ENCODE measurements around the gene CYTH3. TPM values are rescaled to one million over a fixed set of nuclear protein-coding genes. Genes with fewer than 3 reads are reported as not detected.
A peak's percentile ranks its signal among the peaks of the same experiment; 100 is the strongest.

CYTH3 gene
- total RNA-seq, 2 experiments from 2014 or later, result 1.6 to 2.0 TPM

- Mint-ChIP-seq H3K4me3 (no peak overlapping the region), H3K4me1 (ENCODE audit: low read depth) (no peaks in the 10 kb centered on the region), H3K9me3 (no peaks in the 10 kb centered on the region), H3K36me3 (peaks cover 42% of the 10 kb centered on the region), H3K27ac (no peak overlapping the region), H3K27me3 (no peaks in the 10 kb centered on the region)
- intact Hi-C loops (cut with micrococcal nuclease), result no loop called here
- CTCF ChIA-PET, result no interaction called here
- DNase-seq, result no peak
- POLR2A ChIA-PET, result interaction anchor here (0.7 kb wide), 1 partner anchor 36 kb away, joined by 3 read pairs; no protein-coding TSS in a partner anchor
Measured at GRCh38 chr7:6142871-6143380, 129.5 kb downstream of the CYTH3 start.

- H3K4me1 Mint-ChIP-seq (ENCODE audit: low read depth), result no peaks in the 10 kb centered on the region
- H3K36me3 Mint-ChIP-seq, result peaks cover 26% of the 10 kb centered on the region
- intact Hi-C loops (cut with micrococcal nuclease), result no loop called here
- H3K27me3 Mint-ChIP-seq, result no peaks in the 10 kb centered on the region
- no peak for DNase-seq
- ChIA-PET CTCF (interaction anchor here (3.1 kb wide), 1 partner anchor 183 kb away, joined by 11 read pairs; no protein-coding TSS in a partner anchor), POLR2A (no interaction called here)
- no peaks in the 10 kb centered on the region for H3K9me3 Mint-ChIP-seq
- no peak overlapping the region for H3K27ac Mint-ChIP-seq
- H3K4me3 Mint-ChIP-seq, result no peak overlapping the region
Measured at GRCh38 chr7:6139189-6139996, 133.0 kb downstream of the CYTH3 start.

GRCh38 chr7:6136475-6136874 is 135.9 kb downstream of the CYTH3 start:
- no peaks in the 10 kb centered on the region for H3K4me1 Mint-ChIP-seq (ENCODE audit: low read depth)
- ChIA-PET CTCF (interaction anchor here (1.0 kb wide), 1 partner anchor 139 kb away, joined by 3 read pairs; no protein-coding TSS in a partner anchor), POLR2A (no interaction called here)
- H3K9me3 Mint-ChIP-seq, result no peaks in the 10 kb centered on the region
- H3K36me3 Mint-ChIP-seq, result peaks cover 21% of the 10 kb centered on the region
- intact Hi-C loops (cut with micrococcal nuclease), result no loop called here
- DNase-seq, result no peak
- H3K4me3 Mint-ChIP-seq, result no peak overlapping the region
- H3K27me3 Mint-ChIP-seq, result no peaks in the 10 kb centered on the region
- H3K27ac Mint-ChIP-seq, result no peak overlapping the region

GRCh38 chr7:6133249-6133648 is 139.2 kb downstream of the CYTH3 start:
- no peak for DNase-seq
- POLR2A ChIA-PET, result no interaction called here

GRCh38 chr7:6130007-6130587 is 142.3 kb downstream of the CYTH3 start:
- H3K27me3 Mint-ChIP-seq, result no peaks in the 10 kb centered on the region
- POLR2A ChIA-PET, result interaction anchor here (0.7 kb wide), 1 partner anchor 116 kb away, joined by 8 read pairs; no protein-coding TSS in a partner anchor
- DNase-seq, result no peak
- CTCF ChIA-PET, result no interaction called here
- no peak overlapping the region for H3K4me3 Mint-ChIP-seq
- intact Hi-C loops (cut with micrococcal nuclease), result no loop called here
- H3K4me1 Mint-ChIP-seq (ENCODE audit: low read depth), result no peaks in the 10 kb centered on the region
- no peak overlapping the region for H3K27ac Mint-ChIP-seq
- H3K9me3 Mint-ChIP-seq, result no peaks in the 10 kb centered on the region
- peaks cover 20% of the 10 kb centered on the region for H3K36me3 Mint-ChIP-seq

More at GRCh38 chr7:6133249-6133648, 139.2 kb downstream of the CYTH3 start:
- intact Hi-C loops (cut with micrococcal nuclease), result no loop called here
- Mint-ChIP-seq H3K9me3 (no peaks in the 10 kb centered on the region), H3K27ac (no peak overlapping the region), H3K4me1 (ENCODE audit: low read depth) (no peaks in the 10 kb centered on the region), H3K27me3 (no peaks in the 10 kb centered on the region), H3K36me3 (peaks cover 14% of the 10 kb centered on the region), H3K4me3 (no peak overlapping the region)
- CTCF ChIA-PET, result interaction anchor here (1.1 to 1.3 kb wide), 2 partner anchors 26 to 190 kb away, joined by 3 to 4 read pairs; no protein-coding TSS in a partner anchor

GRCh38 chr7:6128205-6128604 is 144.2 kb downstream of the CYTH3 start:
- DNase-seq, result no peak
- CTCF ChIA-PET, result interaction anchor here (0.6 to 0.9 kb wide), 2 partner anchors 10 to 15 kb away, joined by 3 read pairs; no protein-coding TSS in a partner anchor
- Mint-ChIP-seq H3K36me3 (peaks cover 27% of the 10 kb centered on the region), H3K27me3 (no peaks in the 10 kb centered on the region), H3K9me3 (no peaks in the 10 kb centered on the region), H3K27ac (no peak overlapping the region), H3K4me3 (no peak overlapping the region), H3K4me1 (ENCODE audit: low read depth) (no peaks in the 10 kb centered on the region)
- intact Hi-C loops (cut with micrococcal nuclease), result no loop called here
- POLR2A ChIA-PET, result no interaction called here

GRCh38 chr7:6127110-6127490 is 145.3 kb downstream of the CYTH3 start:
- POLR2A ChIA-PET, result no interaction called here
- Mint-ChIP-seq H3K27ac (no peak overlapping the region), H3K27me3 (no peaks in the 10 kb centered on the region), H3K9me3 (no peaks in the 10 kb centered on the region), H3K36me3 (peaks cover 25% of the 10 kb centered on the region), H3K4me3 (no peak overlapping the region), H3K4me1 (ENCODE audit: low read depth) (no peaks in the 10 kb centered on the region)
- DNase-seq, result no peak
- CTCF ChIA-PET, result interaction anchor here (0.9 kb wide), 1 partner anchor 11 kb away, joined by 3 read pairs; no protein-coding TSS in a partner anchor
- intact Hi-C loops (cut with micrococcal nuclease), result no loop called here

GRCh38 chr7:6123843-6124242 is 148.6 kb downstream of the CYTH3 start:
- ChIA-PET POLR2A (no interaction called here), CTCF (no interaction called here)
- intact Hi-C loops (cut with micrococcal nuclease), result no loop called here
- H3K27ac Mint-ChIP-seq, result no peak overlapping the region
- no peaks in the 10 kb centered on the region for H3K4me1 Mint-ChIP-seq (ENCODE audit: low read depth)
- peaks cover 53% of the 10 kb centered on the region for H3K36me3 Mint-ChIP-seq
- no peak overlapping the region for H3K4me3 Mint-ChIP-seq
- no peaks in the 10 kb centered on the region for H3K27me3 Mint-ChIP-seq
- no peak for DNase-seq
- peaks cover 12% of the 10 kb centered on the region for H3K9me3 Mint-ChIP-seq

- ChIA-PET CTCF (no interaction called here), POLR2A (no interaction called here)
- Mint-ChIP-seq H3K27me3 (no peaks in the 10 kb centered on the region), H3K27ac (no peak overlapping the region), H3K9me3 (peaks cover 12% of the 10 kb centered on the region), H3K36me3 (peaks cover 67% of the 10 kb centered on the region), H3K4me1 (ENCODE audit: low read depth) (peaks cover 13% of the 10 kb centered on the region), H3K4me3 (no peak overlapping the region)
- no peak for DNase-seq
- intact Hi-C loops (cut with micrococcal nuclease), result no loop called here
Measured at GRCh38 chr7:6121141-6121540, 151.3 kb downstream of the CYTH3 start.

GRCh38 chr7:6117533-6117932 is 154.9 kb downstream of the CYTH3 start:
- Mint-ChIP-seq H3K27ac (peak overlapping the region; percentile 2), H3K4me3 (no peak overlapping the region), H3K27me3 (no peaks in the 10 kb centered on the region), H3K4me1 (ENCODE audit: low read depth) (peaks cover 13% of the 10 kb centered on the region), H3K36me3 (peaks cover 72% of the 10 kb centered on the region), H3K9me3 (peaks cover 12% of the 10 kb centered on the region)
- DNase-seq, result no peak
- CTCF ChIA-PET, result interaction anchor here (0.7 kb wide), 1 partner anchor 118 kb away, joined by 3 read pairs; no protein-coding TSS in a partner anchor
- POLR2A ChIA-PET, result no interaction called here
- intact Hi-C loops (cut with micrococcal nuclease), result no loop called here

GRCh38 chr7:6116211-6116610 is 156.2 kb downstream of the CYTH3 start:
- no peak overlapping the region for H3K27ac Mint-ChIP-seq
- no peak for DNase-seq
- peaks cover 69% of the 10 kb centered on the region for H3K36me3 Mint-ChIP-seq
- intact Hi-C loops (cut with micrococcal nuclease), result no loop called here
- no peaks in the 10 kb centered on the region for H3K27me3 Mint-ChIP-seq
- peaks cover 3% of the 10 kb centered on the region for H3K9me3 Mint-ChIP-seq
- CTCF ChIA-PET, result no interaction called here
- peaks cover 13% of the 10 kb centered on the region for H3K4me1 Mint-ChIP-seq (ENCODE audit: low read depth)
- POLR2A ChIA-PET, result interaction anchor here (1.5 kb wide), 1 partner anchor 10 kb away, joined by 5 read pairs; no protein-coding TSS in a partner anchor
- H3K4me3 Mint-ChIP-seq, result no peak overlapping the region
